Measurements from ENCODE around the gene MEX3A. TPM values are rescaled to one million over a fixed set of nuclear protein-coding genes. Genes with fewer than 3 reads are reported as not detected.
A peak's percentile ranks its signal among the peaks of the same experiment; 100 is the strongest.

The MEX3A gene
- total and polyA plus RNA-seq, 3 donors from 2014 or later, result 0.87 to 3.0 (median 2.4) TPM

GRCh38 chr1:156102633-156103511, 20.6 kb upstream of the MEX3A start:
- WGBS, 2 donors, result 73 to 80% methylated on average over 14 to 16 of the region's 16 CpGs
- H3K4me3 ChIP-seq, result no peak overlapping the region
- TF ChIP-seq, protein P1, sequence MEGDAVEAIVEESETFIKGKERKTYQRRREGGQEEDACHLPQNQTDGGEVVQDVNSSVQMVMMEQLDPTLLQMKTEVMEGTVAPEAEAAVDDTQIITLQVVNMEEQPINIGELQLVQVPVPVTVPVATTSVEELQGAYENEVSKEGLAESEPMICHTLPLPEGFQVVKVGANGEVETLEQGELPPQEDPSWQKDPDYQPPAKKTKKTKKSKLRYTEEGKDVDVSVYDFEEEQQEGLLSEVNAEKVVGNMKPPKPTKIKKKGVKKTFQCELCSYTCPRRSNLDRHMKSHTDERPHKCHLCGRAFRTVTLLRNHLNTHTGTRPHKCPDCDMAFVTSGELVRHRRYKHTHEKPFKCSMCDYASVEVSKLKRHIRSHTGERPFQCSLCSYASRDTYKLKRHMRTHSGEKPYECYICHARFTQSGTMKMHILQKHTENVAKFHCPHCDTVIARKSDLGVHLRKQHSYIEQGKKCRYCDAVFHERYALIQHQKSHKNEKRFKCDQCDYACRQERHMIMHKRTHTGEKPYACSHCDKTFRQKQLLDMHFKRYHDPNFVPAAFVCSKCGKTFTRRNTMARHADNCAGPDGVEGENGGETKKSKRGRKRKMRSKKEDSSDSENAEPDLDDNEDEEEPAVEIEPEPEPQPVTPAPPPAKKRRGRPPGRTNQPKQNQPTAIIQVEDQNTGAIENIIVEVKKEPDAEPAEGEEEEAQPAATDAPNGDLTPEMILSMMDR (IDR thresholded peaks at IDR 0.05), result no peak
- no peak for TF ChIP-seq POLR2A (IDR thresholded peaks at IDR 0.05)
- no peaks in the 10 kb centered on the region for H3K27me3 ChIP-seq
- peak overlapping the region in 1 of 2 donors; percentile 97 for H3K27ac ChIP-seq
- H3K36me3 ChIP-seq (ENCODE audit: low read depth, missing control alignments), result no peaks in the 10 kb centered on the region
- H3K9me3 ChIP-seq, result no peaks in the 10 kb centered on the region
- H3K4me1 ChIP-seq, result peaks cover 56% of the 10 kb centered on the region
- DNase-seq, result no peak
- intact Hi-C loops (cut with DNase I; ENCODE audit: low total_unique reads), result no loop called here

DNA sequence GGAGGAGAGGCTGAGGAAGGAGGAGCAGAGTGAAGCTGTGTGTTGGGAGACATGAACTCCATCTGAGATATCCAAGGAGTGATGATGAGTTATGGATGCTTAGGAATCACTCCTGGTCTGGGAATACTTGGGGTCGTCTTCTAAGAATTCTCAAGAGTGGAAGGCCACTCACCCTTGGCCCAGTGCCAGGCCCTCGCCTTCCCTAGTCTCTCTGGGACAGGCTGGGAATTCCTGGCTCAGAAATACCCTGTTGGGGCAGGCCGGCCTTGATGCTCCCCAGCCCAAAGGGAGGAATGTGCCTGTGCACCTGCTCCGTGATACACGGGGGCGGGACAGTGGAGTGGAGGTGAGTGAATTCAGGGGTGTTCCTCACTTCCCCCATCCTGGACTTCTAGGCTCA, 19.6 kb upstream of the MEX3A start:
- Histone ChIP-seq H3K27me3 (no peaks in the 10 kb centered on the region), H3K27ac (peak overlapping the region in 1 of 2 donors; percentile 97), H3K4me1 (peaks cover 55% of the 10 kb centered on the region), H3K36me3 (ENCODE audit: low read depth, missing control alignments) (no peaks in the 10 kb centered on the region), H3K4me3 (no peak overlapping the region), H3K9me3 (no peaks in the 10 kb centered on the region)
- 33 to 60% methylated on average over 2 to 6 of the region's 6 CpGs for WGBS, 2 donors
- no peak for DNase-seq
- intact Hi-C loops (cut with DNase I; ENCODE audit: low total_unique reads), result no loop called here
- no peak for TF ChIP-seq POLR2A (IDR thresholded peaks at IDR 0.05)

- WGBS, 2 donors, result 65 to 67% methylated on average over 4 of the region's 4 CpGs
- Histone ChIP-seq H3K27ac (no peak overlapping the region), H3K36me3 (ENCODE audit: low read depth, missing control alignments) (no peaks in the 10 kb centered on the region), H3K4me3 (no peak overlapping the region), H3K9me3 (no peaks in the 10 kb centered on the region), H3K4me1 (peaks cover 48% of the 10 kb centered on the region), H3K27me3 (no peaks in the 10 kb centered on the region)
- TF ChIP-seq, protein P1 (IDR thresholded peaks at IDR 0.05), result no peak
- TF ChIP-seq POLR2A (IDR thresholded peaks at IDR 0.05), result no peak
- no peak for DNase-seq
- intact Hi-C loops (cut with DNase I; ENCODE audit: low total_unique reads), result no loop called here
Measured at GRCh38 chr1:156100205-156100995, 18.1 kb upstream of the MEX3A start.

DNA sequence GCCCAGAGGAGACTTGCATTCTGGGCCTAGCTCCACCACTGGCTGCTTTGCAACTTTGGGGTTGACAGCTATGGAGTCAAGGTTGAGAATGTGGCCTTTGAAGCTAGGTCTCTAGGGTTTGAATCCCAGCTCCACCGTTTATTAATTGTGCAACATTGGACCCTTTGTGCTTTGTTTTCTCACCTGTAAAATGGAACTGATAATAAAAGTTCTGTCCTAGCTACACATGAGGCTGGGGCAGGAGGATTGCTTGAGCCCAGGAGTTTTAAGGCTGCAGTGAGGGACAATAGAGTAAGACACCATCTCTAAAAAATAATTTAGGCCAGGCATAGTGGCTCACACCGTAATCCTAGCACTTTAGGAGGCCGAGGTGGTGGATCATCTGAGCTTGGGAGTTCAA, 17.0 kb upstream of the MEX3A start:
- Histone ChIP-seq H3K4me1 (peaks cover 37% of the 10 kb centered on the region), H3K27ac (no peak overlapping the region), H3K36me3 (ENCODE audit: low read depth, missing control alignments) (no peaks in the 10 kb centered on the region), H3K9me3 (no peaks in the 10 kb centered on the region), H3K27me3 (no peaks in the 10 kb centered on the region), H3K4me3 (no peak overlapping the region)
- WGBS, 2 donors, result 79 to 83% methylated on average over 3 of the region's 3 CpGs
- intact Hi-C loops (cut with DNase I; ENCODE audit: low total_unique reads), result loop anchor here (5.0 kb wide), 1 partner anchor 38 kb away; no protein-coding TSS in a partner anchor
- TF ChIP-seq POLR2A (IDR thresholded peaks at IDR 0.05), result no peak
- TF ChIP-seq, protein P1 (IDR thresholded peaks at IDR 0.05), result no peak
- DNase-seq, result no peak

GRCh38 chr1:156098784-156099183, 16.5 kb upstream of the MEX3A start:
- H3K4me1 ChIP-seq, result peaks cover 32% of the 10 kb centered on the region
- no peak overlapping the region for H3K27ac ChIP-seq
- intact Hi-C loops (cut with DNase I; ENCODE audit: low total_unique reads), result loop anchor here (5.0 kb wide), 1 partner anchor 39 kb away; no protein-coding TSS in a partner anchor
- no peaks in the 10 kb centered on the region for H3K9me3 ChIP-seq
- DNase-seq, result no peak
- TF ChIP-seq, protein P1 (IDR thresholded peaks at IDR 0.05), result no peak
- TF ChIP-seq POLR2A (IDR thresholded peaks at IDR 0.05), result no peak
- H3K27me3 ChIP-seq, result no peaks in the 10 kb centered on the region
- WGBS, 2 donors, result 83 to 90% methylated on average over 2 of the region's 2 CpGs
- no peak overlapping the region for H3K4me3 ChIP-seq
- no peaks in the 10 kb centered on the region for H3K36me3 ChIP-seq (ENCODE audit: low read depth, missing control alignments)

Data from testis (tissue), 3 donors.